GM18526 (cell line): ENCODE measurements around the gene ZNF385D.

ENCODE experiments used
- POLR2A ChIP-seq: IDR thresholded peaks from 3 replicates; pipeline ENCODE4 v1.6.1; 2011; ENCODE audit not compliant: insufficient read length; ENCODE audit errors: extremely low read depth

ZNF385D gene

DNA sequence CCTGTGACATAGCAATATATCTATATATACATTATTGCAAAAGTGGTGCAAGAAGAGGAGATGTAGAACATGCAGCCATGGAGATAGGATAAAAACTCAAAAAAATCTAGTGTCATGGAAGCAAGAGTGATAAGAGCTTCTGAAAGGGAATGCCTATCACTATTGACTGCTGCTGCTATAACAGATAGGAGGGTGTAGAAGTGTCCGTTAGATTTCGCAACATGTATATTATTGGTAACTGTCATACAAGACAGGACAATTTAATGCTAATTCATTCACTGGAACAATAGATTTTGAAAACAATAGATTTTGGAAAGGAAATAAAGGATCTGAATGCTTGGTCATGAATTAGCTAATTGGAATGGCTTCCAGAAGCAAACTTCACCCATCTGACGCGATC lies 224.5 kb downstream of the ZNF385D start:
- TF ChIP-seq POLR2A: no peak

DNA sequence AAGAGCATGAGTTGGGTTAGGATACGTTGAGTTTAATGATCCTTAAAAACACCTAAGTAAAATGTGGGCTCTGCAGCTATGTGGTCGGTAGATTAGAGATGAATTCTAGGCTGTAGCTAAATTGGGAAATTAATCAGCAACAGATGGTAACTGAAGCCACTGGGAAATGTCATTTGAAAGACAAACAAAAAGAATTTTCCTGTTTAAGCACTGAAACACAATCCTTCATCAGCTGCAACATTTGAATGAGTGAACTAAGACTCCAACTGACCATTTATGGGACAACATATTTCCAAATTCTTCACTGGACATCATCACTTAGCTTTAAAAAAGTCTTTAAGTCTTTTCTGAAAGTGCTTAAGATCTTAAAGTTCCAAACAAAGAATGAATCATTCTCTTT lies 226.9 kb downstream of the ZNF385D start:
- TF ChIP-seq POLR2A: no peak

DNA sequence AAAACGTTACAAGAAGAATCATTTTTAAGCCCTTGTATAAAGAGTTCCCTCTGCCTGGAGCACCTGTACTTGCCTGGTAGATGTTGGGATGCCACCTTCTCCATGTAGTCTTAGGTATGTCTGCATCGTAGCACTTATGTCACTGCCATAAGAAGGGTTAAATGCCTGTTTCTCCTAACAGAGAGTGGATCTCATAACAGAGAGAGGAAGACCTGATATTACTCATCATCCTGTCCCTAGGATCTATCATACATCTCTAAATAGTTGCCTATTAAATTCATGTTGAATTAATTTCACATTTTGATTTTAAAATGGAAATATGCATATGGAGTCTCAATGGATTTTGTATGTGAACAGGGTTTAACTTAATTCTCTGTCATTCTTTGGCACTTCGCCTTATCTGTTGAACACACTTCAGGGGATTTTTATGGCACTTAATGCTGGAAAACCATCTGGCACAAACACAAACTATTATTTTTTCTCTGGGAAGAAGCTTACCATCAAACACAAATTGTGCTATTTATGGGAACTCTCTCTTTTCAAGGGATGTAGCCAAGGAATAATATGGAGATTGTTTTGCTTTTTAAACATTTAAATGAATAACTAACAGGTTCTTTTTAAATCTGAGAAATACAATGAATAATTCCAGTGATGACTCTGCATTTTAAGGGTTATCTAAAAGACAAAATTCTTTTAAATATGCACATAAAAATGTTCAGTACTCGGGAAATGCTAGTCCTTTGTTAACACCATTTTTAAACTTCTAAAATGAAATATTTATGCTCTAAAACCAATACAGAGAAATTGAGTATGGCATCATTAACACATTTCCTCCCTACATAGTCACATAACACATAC lies 230.7 kb downstream of the ZNF385D start:
- TF ChIP-seq POLR2A: no peak

DNA sequence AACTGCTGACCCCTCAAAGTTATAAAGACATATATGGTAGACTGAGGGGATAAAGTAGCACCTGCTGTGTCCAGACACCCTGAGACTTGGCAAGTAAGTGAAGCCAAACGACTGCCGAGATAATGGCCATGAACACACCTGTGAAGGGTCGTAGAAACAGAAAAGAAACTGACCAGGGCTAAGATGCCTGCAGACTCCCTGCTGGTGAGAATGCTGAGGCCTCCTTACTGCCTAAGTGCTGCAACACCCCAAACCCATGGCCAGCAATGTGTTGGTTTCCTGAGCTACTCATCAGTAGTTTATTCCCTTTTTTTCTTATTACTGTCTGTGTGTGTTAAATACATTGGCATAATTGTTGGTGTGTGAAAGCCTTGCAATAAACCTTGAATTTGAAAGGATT lies 233.8 kb downstream of the ZNF385D start:
- TF ChIP-seq POLR2A: no peak

DNA sequence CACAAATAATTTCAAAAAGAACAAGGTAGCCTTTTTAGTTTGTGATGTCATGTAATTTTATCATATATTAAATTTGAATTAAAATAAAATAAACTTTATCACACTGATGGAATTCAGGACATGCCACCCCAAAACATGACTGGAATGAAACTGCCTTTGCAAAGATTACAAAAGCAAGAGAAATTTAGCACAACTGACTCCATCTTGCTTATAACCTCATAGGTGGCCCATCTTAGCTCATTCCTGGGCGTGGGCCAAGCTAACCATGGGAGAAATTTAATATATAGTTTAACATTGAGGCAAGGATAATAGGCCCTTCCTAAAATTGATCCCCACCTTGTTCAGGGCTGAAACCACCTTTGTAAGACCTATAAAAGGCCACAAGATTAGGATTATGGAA lies 235.6 kb downstream of the ZNF385D start:
- TF ChIP-seq POLR2A: no peak

DNA sequence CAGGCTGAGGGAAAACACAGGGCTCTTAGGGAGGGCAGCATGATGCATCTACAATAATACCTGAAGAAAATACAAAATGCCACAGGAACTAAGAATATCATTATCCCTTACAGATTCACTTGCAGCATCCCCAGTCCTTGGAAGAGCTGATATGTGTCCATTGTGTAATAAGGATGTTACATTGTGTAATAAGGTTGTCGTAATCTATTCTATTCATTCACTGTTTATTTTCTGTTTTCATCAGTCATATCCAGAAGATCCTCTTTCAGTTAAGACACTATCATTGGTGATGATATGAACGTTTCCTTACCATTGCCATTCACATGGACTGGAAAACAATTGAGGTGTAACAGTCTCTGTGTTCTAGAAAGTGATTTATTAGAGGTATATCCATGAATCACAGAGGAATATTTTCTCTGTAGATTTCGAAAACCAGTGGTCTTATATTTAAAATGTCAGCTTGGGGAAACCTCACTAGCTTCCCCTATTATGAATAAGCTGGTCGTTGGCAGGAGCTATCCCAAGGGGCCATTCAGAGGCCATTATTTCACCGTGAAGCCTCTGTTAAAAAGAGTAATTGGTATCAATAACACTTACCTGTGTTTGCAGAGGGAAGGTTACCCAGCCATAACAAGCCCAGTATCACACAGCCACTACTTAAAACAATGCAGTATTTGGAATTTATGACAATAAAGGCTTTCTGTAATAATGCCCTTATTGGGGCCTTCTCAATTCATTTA lies 241.1 kb downstream of the ZNF385D start:
- no peak for TF ChIP-seq POLR2A

DNA sequence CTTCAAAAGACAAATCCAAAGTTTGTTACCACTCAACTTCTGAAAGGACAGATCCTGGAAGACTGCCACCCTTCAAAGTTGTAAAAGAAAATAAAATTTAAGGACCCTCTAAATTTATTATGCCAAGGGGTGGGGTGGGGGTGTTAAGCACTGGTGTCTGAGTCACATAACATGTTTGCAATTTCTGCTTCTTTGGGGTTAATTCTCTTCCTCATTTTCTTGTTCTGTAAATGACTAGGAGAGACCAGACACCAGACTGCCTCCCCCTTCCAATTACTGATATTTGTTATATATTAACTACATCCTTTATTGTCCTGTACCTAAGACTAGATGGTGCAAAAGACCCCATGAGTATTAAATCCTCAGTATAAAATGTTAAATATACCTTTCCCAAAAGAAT lies 242.8 kb downstream of the ZNF385D start:
- TF ChIP-seq POLR2A: no peak

DNA sequence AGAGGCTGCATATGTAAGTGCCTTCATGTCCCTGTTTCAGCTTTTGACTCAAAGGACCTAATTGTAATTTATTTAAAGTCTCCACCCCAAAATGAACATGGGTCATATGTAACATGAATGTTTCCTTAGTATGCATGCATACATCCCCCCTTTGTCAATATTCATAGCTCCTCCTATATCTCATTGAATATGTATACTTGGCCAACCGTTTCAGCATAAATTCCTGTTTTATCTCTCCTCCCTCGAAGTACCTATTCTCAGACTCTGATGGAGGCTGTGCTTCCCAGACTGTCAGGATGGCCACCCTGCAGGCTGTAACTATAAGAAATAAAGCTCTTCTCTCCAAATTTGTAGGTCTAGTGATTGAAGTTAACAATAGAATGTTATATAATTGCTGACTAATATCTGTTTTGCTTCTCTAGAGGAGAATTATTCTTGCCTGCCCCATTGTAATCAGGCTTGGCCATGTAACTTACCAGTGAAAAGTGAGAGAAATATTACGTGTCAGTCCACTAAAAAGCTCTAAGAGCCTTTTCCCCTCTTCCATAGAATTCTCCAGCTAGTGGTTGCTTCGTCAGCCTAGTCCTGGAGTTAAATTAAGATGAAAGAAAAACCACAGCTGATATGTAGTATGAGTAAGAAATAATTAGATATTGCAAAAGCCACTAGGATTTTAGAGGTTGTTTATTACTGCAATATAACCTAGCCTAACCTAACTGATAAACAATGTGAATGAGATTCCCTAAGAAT lies 245.1 kb downstream of the ZNF385D start:
- TF ChIP-seq POLR2A: no peak

DNA sequence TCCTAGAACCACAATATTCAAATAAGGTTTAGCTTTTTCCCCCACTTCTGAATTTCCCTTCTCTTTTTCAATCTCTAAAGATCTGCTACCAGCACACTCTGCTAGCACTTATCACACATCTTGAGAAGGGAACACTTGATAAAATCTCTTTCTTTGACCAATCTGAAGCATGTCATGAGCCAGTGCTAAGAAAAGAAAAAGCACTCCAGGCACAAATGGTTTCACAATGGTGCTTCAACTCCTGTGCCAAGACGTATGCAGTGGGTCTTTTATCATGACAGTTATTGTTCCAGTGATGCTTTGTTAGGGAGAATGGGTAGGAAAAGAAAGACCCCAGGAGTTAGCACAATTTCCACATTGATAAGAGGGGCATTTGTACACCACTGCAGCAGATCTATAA lies 248.4 kb downstream of the ZNF385D start:
- TF ChIP-seq POLR2A: no peak

DNA sequence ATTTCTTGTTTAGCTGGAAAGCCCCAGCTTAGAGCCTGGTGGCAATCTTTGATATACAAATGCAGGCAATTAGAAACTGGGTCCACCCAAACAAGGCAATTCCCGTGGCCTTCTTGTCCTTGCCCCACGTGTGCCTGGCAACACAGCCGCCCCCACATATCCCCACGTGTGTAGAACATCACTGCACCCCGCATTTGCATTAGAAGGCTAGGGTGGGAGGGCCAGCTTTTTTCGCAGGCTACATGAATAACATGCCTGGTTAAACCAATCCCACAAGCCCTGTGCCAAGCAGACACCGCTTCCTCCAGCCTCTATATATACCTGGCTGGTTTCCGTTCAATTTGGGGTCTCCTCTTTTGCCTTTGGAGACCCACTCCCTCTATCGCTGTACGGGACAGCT lies 250.2 kb downstream of the ZNF385D start:
- TF ChIP-seq POLR2A: no peak

DNA sequence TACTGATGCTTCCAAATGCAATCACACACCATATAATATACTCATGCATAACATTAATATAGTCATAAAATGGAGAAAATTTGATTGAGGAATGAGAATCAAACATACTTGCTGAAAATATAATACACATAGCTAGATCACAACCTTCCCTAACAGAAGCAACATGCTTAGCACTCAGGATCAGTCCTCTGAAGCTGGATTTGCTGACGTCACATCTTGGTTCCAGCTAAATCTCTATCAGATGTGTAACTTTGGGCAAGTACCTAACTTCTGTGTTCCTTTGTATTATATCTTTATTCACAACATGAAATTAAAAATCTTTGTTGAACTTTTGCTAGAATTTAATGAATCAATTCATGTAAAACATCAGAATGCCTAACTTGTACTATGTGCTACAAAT lies 263.5 kb downstream of the ZNF385D start:
- TF ChIP-seq POLR2A: no peak

DNA sequence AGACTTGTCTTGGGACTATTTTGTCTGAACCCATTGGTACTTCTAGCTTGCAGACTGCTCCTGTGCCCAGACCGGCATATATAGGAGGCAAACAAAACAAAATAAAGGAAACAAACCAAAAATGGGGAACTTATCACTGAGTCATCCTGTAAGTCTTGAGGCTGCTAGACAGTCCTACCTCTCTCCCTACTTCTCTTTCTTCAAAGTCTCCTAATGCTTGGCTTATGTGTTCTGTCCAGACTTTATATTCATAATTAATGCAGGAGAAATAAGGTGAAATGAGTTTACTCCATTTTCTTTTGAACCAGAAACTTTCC lies 266.2 kb downstream of the ZNF385D start:
- no peak for TF ChIP-seq POLR2A

DNA sequence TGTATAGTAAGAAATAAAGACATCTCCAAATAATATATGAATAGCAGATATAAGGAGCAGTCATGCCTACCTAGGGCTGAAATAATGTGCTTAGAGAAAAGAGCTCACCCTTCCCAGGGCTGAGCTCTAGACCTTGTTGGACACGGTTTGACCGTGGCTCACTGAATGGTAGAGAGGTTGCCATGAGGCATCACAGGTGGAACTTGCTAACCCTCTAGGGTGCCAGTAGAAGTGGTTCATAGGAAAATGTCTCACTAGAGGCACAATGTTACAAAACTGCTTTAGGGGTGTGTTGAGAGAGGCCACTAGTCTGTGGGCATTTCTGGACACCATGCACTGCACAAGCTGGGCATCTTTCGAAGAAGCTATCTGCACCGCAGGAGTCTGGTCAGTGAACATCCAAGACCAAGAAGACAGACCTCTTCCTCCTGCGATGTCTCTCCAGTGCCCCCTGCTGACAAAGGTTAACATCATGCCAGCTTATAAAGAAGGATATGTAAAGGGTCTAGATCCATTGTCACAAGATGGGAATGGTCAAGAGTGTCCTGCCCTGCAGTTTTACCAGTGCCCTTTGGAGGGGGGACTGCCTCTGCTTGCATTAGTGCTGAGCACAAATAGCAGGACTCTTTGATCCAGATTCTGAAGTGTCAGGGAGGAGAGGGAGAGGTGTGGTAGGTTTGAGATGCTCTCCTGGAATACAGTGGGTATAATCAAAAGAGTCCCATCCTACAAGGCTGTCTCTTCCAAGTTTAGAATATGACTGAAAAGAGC lies 266.8 kb downstream of the ZNF385D start:
- no peak for TF ChIP-seq POLR2A

DNA sequence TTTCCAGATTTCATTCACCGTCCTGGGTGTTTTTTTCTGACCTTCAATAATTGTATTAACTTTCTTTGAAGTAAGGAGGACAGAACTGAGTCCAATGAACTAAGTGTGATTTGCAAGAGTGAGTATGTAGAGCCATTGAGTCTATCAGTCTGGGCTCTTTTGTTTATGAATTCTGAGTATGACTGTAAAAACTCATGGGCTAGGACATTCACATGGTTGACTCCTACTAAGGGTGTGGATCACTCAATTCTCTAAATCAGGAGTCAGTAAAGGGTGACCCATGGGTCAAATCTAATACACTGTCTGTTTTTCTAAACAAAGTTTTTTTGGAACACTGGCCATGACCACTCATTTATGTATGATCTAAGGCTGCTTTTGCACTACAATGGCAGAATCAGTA lies 269.0 kb downstream of the ZNF385D start:
- TF ChIP-seq POLR2A: no peak
